ENCODE results near the gene SEMA3C.

GRCh38 chr7:80770061-80770460 is 148.8 kb downstream of the SEMA3C start:
- TF ChIP-seq CTCF (IDR thresholded peaks at IDR 0.05) (no peak), POLR2AphosphoS5 (IDR thresholded peaks at IDR 0.05) (no peak), EP300 (IDR thresholded peaks at IDR 0.05) (no peak), POLR2A (IDR thresholded peaks at IDR 0.05) (no peak)

Measured in upper lobe of left lung (tissue), 4 donors.